Body of pancreas (tissue), 4 donors: ENCODE results near the gene PCK2. TPM values are rescaled to one million over a fixed set of nuclear protein-coding genes. Genes with fewer than 3 reads are reported as not detected.

Experiments
- ATAC-seq: fragments of 150-250 bp; one replicate; pipeline ENCODE4 v1.9.1; 2016
- DNase-seq, 4 donors: peaks; one replicate each; pipeline ENCODE4 v3.0.0-alpha.2; 2019
- H3K27ac ChIP-seq, 4 donors: fragments of 200-600 bp; sonication (generic); 1 replicate in 3 of 4; 2 replicates in 1 of 4; pipeline versions ENCODE4 v1.5.1 to v1.6.1; 2016 to 2019; ENCODE audit warnings: mild to moderate bottlenecking in 1 of 4, mixed read lengths in 1 of 4, moderate library complexity in 1 of 4
- H3K27me3 ChIP-seq, 2 donors: fragments of 200-600 bp; sonication (generic); one replicate each; pipeline ENCODE4 v1.6.0; 2016; ENCODE audit warnings: mild to moderate bottlenecking in 1 of 2
- H3K36me3 ChIP-seq, 2 donors: fragments of 200-600 bp; sonication (generic); replicated peaks in 1 of 2; 2 replicates each; pipeline ENCODE4 v1.5.1; 2016; ENCODE audit warnings: low read depth in 2 of 2; ENCODE audit not compliant: insufficient read depth in 1 of 2
- H3K4me1 ChIP-seq: fragments of 200-600 bp; sonication (generic); one replicate; pipeline ENCODE4 v1.6.0; 2016
- H3K4me3 ChIP-seq, 2 donors: fragments of 200-600 bp; sonication (generic); 1 replicate in 1 of 2; 2 replicates in 1 of 2; pipeline ENCODE4 v1.5.1; 2016 to 2019
- H3K9me3 ChIP-seq, 3 donors: fragments of 200-600 bp; sonication (generic); 1 replicate in 2 of 3; 2 replicates in 1 of 3; pipeline ENCODE4 v1.5.1; 2016
- POLR2A ChIP-seq, 3 donors: fragments of 450-650 bp; IDR thresholded peaks; one replicate each; pipeline ENCODE4 v1.6.1; 2016; ENCODE audit warnings: antibody characterized with exemption in 3 of 3, mild to moderate bottlenecking in 2 of 3
- WGBS, 2 donors: methylation state at CpG; one replicate each; pipeline ENCODE4 v1.1.5; 2017; 5-methylcytosine and 5-hydroxymethylcytosine counted together
- intact Hi-C: fragments of 100-400 bp; cut with DNase I; formaldehyde crosslinking; loops from one replicate; pipeline ENCODE4 v1.15.1; 2023
- total RNA-seq, 2 donors: library from RNA; depleted of rRNA; stranded (reverse); fragments of >200 nt; gene quantifications; one replicate each; pipeline ENCODE4 v1.1.0, GENCODE V29; 2016
- TF ChIP-seq, protein P1 (sequence below), 7 experiments: fragments of 450-650 bp in 4 of 7; fragments of 200-600 bp in 3 of 7; sonication (generic) in 3 of 7; IDR thresholded peaks; one replicate each; pipeline ENCODE4 v1.5.1; 2016 to 2019; ENCODE audit warnings: antibody characterized with exemption in 7 of 7

Gene PCK2
- total RNA-seq, 2 donors from 2014 or later = 20.4 to 29.8 TPM

DNA sequence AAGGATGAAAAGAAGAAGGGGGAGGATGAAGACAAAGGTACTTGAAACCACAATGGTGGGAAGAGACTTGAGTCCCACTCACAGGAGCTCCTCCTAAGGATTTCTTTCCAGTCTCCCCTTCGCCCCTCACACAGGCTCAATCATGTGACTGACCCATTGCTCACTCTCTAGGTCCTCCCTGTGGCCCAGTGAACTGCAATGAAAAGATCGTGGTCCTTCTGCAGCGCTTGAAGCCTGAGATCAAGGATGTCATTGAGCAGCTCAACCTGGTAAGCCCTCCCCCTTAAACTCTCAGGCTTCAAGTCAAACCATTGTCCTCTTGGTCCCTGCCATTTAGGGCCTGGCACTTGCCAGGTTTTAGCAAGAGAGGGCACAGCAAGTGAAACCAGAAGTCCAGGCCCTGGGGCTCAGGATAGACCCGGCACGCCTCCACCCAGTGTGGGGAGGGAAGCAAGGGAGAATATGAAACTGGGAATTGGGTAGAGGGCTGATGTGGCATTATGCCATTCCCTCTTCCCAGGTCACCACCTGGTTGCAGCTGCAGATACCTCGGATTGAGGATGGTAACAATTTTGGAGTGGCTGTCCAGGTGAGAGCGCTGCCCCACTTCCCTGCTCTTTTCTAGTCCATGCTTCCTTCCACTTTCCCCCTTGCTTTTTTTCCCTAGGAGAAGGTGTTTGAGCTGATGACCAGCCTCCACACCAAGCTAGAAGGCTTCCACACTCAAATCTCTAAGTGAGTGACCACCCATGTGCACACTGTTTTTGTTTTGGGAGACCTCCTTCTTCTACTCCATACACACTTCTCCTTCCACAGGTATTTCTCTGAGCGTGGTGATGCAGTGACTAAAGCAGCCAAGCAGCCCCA is 43.7 kb downstream of the PCK2 start:
- H3K4me3 ChIP-seq = no peak overlapping the region
- H3K4me1 ChIP-seq = peaks cover 50% of the 10 kb centered on the region
- TF ChIP-seq, protein P1, sequence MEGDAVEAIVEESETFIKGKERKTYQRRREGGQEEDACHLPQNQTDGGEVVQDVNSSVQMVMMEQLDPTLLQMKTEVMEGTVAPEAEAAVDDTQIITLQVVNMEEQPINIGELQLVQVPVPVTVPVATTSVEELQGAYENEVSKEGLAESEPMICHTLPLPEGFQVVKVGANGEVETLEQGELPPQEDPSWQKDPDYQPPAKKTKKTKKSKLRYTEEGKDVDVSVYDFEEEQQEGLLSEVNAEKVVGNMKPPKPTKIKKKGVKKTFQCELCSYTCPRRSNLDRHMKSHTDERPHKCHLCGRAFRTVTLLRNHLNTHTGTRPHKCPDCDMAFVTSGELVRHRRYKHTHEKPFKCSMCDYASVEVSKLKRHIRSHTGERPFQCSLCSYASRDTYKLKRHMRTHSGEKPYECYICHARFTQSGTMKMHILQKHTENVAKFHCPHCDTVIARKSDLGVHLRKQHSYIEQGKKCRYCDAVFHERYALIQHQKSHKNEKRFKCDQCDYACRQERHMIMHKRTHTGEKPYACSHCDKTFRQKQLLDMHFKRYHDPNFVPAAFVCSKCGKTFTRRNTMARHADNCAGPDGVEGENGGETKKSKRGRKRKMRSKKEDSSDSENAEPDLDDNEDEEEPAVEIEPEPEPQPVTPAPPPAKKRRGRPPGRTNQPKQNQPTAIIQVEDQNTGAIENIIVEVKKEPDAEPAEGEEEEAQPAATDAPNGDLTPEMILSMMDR (IDR thresholded peaks at IDR 0.05) = no peak
- TF ChIP-seq POLR2A (IDR thresholded peaks at IDR 0.05) = no peak
- peak overlapping the region in 2 of 4 donors; percentile 96 to 98 for H3K27ac ChIP-seq
- no peak for DNase-seq
- no peaks in the 10 kb centered on the region for H3K9me3 ChIP-seq
- WGBS, 2 donors = 82 to 88% methylated on average over 6 to 8 of the region's 8 CpGs
- intact Hi-C loops = no loop called here
- peaks cover 0 to 11% of the 10 kb centered on the region in 2 donors for H3K36me3 ChIP-seq
- H3K27me3 ChIP-seq = no peaks in the 10 kb centered on the region
- no peak for ATAC-seq

DNA sequence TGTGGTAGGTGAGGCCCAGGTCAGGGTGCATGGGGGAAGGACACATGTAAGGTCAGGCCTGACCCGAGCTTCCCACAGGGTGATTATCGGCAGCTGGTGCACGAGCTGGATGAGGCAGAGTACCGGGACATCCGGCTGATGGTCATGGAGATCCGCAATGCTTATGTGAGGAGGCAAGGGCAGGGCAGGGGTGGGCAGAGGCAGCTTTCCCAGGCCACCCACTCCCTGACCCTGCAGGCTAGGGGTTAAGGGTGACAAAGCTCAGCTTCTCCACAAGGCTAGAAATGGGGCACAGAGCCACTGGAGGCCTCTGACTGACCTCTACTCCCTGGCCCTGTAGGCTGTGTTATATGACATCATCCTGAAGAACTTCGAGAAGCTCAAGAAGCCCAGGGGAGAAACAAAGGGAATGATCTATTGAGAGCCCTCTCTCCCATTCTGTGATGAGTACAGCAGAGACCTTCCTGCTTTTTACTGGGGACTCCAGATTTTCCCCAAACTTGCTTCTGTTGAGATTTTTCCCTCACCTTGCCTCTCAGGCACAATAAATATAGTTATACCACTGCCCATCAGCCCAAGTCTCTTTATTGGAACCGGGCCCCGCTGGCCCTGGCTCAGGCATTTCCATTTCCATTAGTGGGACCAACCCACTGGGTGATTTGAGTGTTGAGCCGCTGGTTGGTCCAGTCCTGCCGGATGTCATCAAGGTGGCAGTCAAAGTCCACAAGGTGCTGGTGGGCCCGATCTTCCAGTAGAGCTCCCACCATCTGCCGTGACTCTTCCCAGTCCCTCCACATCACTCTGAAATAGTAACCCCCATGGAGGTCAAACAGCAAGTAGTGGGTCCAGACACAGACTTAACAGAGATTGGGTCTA is 44.5 kb downstream of the PCK2 start:
- no peak overlapping the region for H3K4me3 ChIP-seq
- intact Hi-C loops = no loop called here
- WGBS, 2 donors = 60 to 77% methylated on average over 12 to 13 of the region's 13 CpGs
- peaks cover 0 to 11% of the 10 kb centered on the region in 2 donors for H3K36me3 ChIP-seq
- no peak for DNase-seq
- peaks cover 46% of the 10 kb centered on the region for H3K4me1 ChIP-seq
- TF ChIP-seq POLR2A (IDR thresholded peaks at IDR 0.05) = no peak
- TF ChIP-seq, protein P1 (IDR thresholded peaks at IDR 0.05) = no peak
- H3K27ac ChIP-seq = peak overlapping the region in 2 of 4 donors; percentile 12 to 82
- H3K27me3 ChIP-seq = no peaks in the 10 kb centered on the region
- H3K9me3 ChIP-seq = no peaks in the 10 kb centered on the region
- no peak for ATAC-seq

DNA sequence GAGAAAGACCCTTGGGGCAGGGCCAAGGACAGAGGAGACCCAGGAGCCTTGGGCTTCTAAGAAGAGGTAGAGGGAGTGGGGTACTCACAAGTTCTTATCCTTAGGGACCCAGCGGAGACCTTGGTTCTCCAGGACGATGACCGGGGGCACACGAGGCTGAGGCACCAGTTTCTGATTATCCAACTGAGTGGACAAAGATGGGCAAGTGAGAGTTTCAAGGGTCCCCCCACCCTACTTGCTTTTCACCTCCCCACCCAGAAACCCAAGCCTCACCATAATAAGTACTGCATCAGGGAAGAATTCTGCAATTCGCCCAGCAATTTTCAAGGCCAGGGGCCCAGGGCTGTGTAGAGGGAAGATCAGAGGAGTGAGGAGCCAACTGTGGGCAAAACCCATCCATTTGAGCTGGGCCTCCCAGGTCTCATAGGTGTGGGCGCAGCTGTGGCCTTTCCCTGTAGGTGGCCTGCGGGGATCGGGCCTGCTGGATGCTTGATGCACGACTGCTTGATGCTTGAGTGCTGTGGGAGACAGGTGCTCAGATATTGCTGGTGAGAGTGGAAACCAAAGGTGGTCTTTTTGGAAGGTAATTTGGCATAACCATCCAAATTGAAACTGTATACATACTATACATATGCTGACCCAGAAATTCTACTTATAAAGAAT is 45.3 kb downstream of the PCK2 start:
- H3K9me3 ChIP-seq = no peaks in the 10 kb centered on the region
- H3K27ac ChIP-seq = peak overlapping the region in 2 of 4 donors; percentile 12 to 82
- WGBS, 2 donors = 55 to 56% methylated on average over 9 of the region's 9 CpGs
- intact Hi-C loops = no loop called here
- TF ChIP-seq POLR2A (IDR thresholded peaks at IDR 0.05) = no peak
- TF ChIP-seq, protein P1 (IDR thresholded peaks at IDR 0.05) = no peak
- H3K4me3 ChIP-seq = no peak overlapping the region
- H3K36me3 ChIP-seq = peaks cover 0 to 11% of the 10 kb centered on the region in 2 donors
- peak in 1 of 4 donors; percentile 42 for DNase-seq
- no peaks in the 10 kb centered on the region for H3K27me3 ChIP-seq
- H3K4me1 ChIP-seq = peaks cover 46% of the 10 kb centered on the region
- no peak for ATAC-seq

DNA sequence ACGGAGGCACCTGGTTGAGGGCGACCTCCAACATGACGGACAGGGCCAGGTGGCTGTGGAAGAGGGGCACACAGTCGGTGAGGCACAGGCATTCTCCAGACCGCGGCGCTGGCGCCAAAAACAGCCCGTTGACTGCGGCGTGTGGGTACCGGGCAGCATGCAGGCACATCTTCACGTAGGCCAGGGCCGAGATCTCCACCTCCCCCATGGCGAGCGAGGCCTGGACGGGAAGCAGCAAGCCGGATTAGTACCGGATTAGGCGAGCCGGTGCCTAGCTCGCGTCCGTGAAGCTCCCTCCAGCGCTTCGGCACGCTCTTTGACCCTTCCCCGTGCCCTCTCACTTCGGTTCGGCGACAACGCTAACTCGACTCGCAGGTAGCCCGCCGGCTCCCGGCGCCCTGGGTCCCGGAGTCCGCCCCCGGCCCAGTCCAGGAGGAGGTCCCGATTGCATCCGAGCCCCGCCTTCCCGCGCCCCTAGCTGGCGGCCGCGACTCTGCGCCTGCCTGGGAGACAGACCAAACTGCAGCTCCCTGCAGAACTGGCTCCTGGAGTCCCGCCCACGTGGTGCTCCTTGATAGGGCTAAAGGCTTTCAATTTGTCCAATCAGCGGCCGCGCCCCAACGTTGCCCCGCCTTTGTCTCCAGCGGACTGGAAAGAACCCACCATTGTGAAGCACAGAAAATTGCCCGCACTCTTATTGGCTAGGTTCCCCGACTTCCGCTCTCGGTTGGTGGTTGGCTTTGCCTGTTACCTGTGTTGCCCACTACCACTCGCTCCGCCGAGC is 47.2 kb downstream of the PCK2 start, which contains the start of gene EMC9:
Gene EMC9 (minus strand): TSS at position 495 of the 784 bp plus-strand sequence. CDS start 287 bp downstream, at position 208.
- Histone ChIP-seq H3K27ac (peak within 1 kb of the TSS; percentile 75 to 90 (median 80)), H3K27me3 (no peaks in the 10 kb centered on the region), H3K4me1 (peaks cover 58% of the 10 kb centered on the region), H3K4me3 (peak within 1 kb of the TSS; percentile 54 to 55), H3K9me3 (no peaks in the 10 kb centered on the region), H3K36me3 (peaks cover 0 to 11% of the 10 kb centered on the region in 2 donors)
- intact Hi-C loops = no loop called here
- ATAC-seq (peak; percentile 92), DNase-seq (peak; percentile 100)
- TF ChIP-seq POLR2A (IDR thresholded peaks at IDR 0.05) = peak; percentile 74 to 85 (median 79)
- TF ChIP-seq, protein P1 (IDR thresholded peaks at IDR 0.05) = peak; percentile 48 to 88 (median 86)
- 0% methylated on average over 6 to 64 of the region's 65 CpGs for WGBS, 2 donors
